ENCODE results near the gene MMP24.
A peak's percentile ranks its signal among the peaks of the same experiment; 100 is the strongest.

The MMP24 gene

DNA sequence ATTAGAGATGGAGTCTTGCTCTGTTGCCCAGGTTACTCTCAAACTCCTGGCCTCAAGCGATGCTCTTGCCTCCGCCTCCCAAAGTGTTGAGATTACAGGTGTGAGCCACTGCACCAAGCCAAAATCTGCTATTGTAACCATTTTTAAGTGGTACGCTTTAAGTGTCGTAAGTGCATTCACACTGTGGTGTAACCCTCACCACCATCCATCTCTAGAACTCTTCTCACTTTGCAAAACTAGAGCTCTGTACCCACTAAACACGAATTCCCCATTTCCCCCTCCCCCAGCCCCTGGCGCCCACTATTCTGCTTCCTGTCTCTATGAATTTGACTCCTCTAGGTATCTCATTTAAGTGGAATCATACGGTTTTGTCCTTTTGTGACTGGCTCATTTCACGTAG, 68.6 kb downstream of the MMP24 start:
- DNase-seq = no peak

DNA sequence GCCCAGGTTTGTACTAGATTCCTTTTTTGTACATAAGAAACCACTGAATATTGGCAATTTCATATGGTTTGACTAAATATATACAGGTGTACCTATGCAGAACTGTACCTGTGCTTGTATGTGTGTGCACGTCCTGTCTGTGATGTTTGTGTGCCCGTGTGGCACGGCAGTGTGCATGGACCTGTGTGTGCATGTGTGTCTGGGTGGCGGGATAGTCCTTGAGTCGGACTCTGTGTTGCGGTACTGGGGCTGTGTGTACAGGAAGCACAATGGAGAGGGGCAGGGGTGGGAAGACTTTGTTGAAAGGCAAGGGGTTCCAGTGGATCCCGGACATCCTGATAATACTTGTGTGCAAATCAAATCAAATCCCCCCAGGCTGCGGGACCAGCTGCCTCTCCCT, 69.2 kb downstream of the MMP24 start:
- DNase-seq = no peak

DNA sequence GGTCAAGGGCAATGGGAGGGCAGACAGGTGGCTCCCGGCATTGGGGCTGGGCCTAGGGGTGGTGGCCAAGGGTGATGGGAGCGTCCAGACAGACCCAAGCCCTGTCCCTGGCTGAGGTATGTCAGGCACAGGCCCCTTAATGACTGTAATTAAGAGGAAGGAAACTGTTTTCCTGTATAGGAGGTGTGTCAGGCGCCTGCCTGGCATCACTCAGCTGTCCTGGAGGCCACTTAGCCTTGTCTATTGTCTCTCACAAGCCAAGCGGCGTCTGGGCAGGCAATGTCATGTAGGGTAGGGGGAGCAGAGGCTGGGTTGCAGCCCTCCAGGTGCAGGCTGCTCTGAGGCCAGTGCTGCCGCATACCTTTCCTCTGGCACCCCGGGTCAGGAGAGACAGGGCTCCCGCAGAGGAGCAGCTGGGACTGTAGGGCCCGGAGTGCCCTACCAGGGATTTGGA, 69.6 kb downstream of the MMP24 start:
- DNase-seq = no peak

DNA sequence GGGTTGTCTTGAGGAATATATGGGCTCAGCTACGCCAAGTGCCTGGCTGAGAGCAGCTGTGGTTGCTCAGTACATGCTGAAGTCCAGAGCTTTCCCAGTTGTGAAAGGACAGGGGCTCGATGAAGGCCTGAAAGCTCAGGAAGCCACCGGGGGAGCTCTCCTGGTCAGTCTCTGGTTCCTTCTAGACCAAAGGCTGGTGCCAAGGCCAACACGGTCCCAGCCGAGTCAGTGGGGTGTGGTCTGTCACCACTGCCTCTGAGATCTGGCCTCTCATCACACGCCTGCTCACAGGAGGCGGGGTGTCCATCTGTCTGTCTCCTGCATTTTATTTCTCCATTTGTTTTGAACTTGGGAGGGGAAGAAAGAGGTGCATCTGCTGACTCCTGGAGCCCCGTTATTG, 70.7 kb downstream of the MMP24 start:
- DNase-seq = no peak

DNA sequence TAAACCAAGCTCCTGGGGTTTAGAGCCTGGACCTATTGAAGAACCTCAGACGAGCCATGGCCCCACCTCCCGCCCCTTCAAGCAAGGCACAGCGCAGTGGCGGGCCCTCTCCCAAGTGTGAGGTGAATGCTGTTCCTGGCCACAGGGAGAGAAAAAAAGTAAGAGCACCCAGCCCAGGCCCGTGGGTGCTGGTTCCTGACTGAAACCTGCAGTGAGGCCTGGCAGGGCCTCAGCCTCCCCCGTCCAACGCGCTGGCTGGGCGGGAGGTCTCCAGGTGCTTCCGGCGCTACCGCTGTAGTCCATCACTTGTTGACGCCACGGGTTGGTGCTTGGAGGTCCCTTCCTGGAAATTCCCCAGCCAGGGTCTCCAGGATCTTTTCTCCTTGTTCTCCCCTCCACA, 71.2 kb downstream of the MMP24 start:
- DNase-seq = no peak

DNA sequence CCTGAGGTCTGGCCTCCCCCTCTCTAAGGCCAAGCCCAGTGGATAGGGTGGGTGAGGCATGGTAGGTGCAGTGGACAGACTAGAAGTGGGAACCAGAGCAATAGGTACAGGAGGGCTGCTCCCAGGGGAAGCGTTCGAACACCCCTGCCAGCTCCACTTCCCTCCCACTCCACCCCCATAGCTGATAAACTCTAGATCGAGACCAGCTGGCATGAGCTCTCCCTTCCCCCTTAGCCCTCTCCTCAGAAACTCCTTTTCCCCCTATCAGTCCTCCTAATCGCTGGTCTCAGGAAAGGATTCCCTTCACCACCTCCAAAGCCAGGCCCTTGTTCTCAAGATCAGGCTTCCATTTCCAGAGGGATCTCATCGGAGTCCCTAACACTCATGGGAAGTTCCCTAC, 71.8 kb downstream of the MMP24 start:
- no peak for DNase-seq

DNA sequence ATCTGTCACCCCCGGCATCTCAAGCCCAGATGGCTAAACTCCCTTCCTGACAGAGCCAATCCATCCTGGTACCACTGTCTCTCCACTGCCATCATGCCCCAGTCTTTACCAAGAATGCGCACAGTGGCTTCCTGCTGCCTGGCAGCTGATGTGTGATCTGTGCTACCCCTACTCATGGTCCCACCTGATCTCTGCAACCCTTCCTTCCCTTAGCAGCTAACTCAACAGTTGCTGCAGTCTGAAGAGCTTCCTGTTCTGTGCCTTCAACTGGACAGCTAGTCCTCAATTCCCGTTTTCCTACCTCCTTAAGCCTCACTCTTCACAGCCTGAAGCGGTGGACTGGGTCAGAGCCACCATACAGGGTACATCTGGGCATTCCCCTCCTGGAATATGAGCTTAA, 73.3 kb downstream of the MMP24 start:
- no peak for DNase-seq

DNA sequence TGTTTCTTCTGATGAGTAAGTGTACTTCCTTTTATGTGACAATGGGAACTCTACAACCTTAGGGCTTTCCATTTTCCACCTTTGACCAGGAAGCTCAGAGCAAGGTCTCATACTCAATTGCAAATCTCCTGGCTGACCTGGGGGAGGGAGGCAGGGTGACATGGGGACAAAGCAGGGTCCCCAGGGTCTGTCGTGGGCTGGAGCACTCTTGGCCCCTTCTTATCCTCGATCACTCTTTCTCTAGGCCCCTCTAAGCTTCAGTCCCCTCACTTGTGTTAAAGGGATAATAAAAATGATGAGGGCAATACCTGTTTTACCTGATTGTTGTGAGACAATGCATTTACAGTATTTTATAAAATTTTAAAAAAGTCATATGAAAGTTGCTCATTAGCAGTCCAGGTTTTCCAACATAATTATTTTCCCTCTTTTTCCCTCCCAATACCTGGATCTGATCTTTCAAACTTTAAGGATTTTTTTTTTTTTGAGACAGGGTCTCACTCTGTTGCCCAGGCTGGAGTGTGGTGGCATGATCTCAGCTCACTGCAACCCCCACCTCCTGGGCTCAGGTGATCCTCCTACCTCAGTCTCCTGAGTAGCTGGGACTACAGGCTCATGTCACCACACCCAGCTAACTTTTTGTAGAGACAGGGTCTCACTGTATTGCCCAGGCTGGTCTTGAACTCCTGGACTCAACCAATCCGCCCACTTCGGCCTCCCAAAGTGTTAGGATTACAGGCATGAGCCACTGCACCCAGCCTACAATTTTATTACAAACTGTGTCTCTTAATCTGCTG, 74.2 kb downstream of the MMP24 start:
- no peak for DNase-seq

DNA sequence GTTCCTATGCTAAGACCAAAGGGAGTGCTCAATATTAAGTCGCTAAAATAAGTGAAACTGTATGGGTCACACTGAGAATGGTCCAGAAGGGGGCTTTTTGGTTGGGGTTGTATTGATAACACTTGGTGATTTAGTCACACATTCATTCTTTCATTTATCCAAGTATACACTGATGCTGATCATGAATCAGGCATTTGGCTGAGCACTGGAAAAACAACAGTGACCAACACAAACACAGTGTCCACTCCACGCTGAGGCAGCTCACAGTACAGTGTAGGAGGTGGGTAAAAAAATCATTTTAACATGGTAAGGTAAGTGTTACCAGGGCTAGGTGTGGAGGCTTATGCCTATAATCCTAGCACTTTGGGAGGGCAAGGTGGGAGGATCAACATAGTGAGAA, 74.9 kb downstream of the MMP24 start:
- DNase-seq = no peak

DNA sequence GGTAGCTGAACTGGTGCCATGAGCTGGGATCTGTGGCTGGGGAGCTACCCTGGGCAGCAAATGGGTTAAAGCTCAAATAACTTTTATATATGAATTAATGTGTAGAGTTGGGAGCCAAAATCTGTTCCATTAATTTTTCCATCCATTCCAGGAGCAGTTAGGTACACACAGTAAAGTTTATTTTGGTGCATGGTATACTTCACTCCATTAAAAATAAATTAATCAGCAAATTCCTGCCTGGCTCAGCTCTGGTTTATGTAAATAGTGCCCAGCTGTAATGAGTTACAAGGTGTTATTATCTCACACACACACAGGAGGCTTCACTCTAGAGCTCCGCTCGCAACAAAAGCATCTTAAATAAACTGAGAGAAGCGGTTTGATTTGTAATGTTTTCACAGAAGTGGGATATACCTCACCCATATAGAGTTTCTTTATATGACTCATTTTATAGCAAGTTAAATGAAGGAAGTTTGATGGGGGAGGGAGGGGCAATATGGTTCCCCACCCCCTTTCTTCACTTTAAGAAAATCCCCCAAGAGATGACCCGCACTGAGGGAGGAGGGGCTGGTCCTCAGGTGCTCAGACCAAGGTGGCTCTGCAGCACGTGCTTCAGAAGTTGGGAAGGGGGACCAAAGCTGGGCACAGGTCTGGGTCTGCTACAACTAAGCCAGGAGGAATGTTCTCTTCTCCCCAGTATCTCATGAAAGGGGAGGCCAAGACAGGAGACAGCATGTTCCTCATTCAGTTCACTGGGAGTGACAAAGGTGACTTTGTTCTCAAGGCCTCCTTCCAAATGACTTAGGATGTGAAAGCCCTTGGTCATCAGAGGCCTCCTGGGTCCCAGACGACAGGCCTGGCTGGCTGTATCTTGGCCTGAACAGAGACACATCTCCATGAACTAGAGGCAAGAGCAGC, 76.2 kb downstream of the MMP24 start:
- DNase-seq = no peak

DNA sequence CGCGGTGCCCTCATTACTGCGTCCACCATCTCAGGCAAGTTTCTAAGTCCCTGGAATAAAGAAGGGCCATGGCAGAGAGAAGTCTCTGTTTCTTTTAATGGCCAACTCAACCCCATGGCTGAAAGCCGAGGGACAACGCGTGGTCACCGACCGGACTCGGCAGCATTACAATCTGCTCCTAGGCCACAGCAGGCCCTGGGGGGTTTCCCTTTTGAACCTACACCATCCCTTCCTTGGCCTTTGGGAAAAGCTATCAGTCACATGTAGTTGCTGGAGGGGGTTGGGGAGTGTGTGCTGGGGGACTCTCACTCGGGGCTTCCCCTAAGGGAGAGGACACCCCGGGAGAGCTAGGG, 76.9 kb downstream of the MMP24 start:
- no peak for DNase-seq

DNA sequence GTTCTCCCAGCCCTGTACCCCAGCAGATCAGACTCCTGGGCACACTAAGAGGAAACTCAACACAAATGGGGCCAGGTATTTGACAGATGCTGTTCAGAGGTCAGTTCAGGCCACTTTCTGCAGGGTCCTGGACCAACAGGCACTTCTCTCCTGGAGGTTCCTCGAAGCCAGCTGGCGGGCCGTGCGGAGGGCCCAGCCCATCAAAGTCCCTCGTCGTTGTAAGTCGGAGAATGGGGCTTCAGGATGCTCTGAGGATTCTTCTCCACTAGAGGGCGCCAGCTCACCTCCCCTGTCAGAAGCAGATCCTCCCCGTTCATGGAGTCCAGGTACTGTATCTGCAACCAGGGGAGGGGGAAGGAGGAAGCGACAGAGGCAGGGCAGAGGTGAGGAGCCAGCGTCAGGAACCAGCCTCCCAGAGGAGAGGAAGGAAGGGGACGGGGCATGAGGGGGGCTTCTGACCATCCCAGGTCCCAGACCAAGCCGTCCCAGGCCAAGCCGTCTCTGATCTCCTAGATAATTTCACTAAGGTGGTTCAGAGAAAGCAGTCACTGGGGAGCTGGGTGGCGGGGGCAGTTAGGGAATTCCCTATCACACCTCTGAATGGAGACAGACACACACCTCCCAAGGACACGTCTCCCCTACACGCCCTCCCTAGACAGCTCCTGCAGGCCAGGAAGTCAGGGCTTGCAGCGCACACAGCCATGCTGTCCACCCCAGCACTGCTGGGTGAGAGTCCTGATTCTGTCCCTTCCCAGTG, 77.4 kb downstream of the MMP24 start:
- peak; percentile 90 for DNase-seq

DNA sequence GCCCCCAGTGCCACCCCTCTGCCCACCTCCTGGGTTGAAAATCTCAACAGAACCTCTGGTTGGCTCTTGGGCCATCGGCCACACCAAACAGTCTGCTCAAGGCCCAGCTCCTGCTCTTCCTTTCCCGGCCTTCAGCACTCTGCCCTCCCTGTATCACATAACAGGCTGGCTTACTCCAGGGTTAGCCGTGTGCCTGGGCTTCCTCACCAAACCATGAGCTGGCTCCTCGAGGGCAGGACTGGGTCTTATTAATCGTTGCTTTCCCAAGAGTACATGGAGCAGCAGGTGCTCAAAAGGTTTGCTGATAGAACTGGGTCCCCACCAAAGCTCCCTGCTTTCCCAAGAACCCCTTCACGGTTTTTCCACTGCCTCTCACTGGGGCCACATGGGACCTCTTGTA, 78.5 kb downstream of the MMP24 start:
- no peak for DNase-seq

DNA sequence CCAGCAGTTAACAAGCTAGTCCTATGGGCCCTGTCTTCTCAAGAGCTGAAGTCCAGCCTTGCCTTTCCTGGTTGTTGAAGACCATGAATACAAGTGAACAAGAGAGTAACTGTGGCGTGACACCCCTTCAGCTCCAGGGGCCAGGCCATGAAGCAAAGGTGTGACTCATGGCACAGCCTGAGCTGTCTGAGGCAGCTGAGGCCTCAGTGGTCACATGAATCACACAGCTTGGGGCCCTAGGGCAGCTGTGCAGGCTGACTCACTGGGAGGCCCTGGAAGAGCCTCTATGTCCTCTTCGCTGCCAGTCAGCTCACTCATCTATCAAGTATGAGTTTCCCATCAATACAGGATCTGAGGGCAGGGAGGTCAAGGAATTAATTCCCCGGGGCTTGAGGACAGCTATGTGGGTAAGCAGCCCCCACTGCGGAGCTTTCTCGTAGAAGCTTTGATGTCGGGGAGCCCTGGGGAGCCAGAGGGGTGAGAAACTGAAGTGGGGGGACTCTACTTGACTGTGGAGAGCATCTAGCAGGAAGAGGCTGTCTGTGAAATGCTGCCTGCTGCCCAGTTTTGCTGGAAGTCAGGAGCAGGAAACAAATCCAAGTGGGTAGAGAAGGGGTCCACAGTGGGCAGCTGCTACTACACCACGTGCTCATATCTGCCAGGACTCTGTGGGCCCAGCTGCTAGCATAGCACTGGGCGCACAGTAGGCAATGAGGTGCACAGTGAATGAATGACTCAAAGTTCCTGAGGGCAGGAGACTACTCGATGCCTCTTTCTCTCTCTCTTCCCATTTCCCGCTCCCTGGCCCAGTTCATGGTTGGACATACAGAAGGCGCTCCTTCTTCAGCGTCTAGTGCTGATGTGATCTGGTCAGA, 79.4 kb downstream of the MMP24 start:
- peak; percentile 88 for DNase-seq

DNA sequence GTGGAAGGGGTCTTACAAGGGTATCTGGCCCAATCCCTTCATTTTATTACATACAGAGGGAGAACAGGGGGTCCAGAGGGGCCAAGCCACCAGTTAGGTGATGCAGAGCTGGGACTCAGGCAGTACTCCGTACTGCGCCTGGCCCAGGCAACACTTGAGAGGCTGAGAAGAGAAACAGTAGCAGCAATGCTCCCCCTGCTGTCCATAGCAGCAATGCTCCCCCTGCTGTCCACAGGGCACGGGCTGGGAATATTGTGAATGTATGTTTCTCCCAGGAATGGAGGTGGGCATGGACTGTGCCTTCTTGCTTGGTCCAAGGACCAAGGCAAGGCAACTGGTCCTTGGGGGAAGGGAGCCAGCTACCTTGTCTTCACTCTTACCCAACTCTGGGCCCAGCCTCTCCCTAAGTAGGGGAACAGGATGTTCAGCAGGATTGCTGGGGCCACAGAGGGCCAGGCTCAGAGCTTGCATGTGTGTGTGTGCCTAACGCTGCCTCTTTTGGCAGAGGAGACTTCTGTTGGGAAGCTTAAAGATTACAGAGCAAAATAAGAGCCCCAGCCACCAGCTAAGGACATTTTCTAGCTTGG, 80.5 kb downstream of the MMP24 start:
- DNase-seq = peak; percentile 69

DNA sequence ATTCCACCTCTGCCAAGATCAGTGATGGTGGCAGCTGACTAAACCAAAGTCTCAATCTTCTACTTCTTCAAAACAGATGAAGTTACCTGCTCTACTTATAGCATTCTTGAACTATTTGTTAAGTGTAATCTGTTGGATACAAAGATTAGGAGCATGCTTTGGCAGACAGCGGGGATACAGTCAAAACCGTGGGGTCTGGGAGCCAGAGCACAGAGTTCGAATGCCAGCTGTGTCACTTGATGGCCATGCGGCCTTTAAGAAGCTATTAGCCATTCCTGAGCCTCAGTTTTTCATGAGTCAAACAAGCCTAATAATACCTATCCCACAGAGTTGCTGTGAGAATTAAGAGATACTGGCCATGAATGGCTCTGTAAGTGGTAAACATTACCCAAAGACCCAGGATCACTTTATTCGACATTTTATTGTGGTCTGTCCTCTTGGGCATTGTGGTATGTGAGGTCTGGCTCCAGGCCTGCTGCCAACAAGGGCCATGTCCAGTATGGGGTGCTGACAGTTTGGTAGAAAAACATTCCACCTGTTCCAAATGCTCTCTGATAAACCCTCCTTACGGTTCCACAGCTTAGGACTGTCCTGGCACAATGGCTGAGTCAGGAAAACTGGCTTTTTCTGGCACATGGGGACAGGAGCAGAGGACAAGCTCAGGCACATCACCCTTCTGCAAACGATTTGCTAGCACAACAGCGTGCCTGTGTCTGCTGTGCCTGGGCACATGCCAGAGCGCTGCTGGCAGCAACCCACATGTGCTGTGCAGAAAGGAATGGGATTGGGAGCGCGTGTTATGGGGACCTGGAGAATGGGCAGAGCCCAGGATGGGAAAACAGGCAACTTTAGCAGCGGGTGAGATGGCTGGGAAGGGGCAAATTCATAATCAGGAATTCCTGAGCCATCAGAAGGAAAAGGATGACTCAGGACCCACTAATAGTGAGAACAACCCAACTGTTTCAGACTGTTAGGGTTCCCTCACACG, 81.5 kb downstream of the MMP24 start:
- DNase-seq = no peak

DNA sequence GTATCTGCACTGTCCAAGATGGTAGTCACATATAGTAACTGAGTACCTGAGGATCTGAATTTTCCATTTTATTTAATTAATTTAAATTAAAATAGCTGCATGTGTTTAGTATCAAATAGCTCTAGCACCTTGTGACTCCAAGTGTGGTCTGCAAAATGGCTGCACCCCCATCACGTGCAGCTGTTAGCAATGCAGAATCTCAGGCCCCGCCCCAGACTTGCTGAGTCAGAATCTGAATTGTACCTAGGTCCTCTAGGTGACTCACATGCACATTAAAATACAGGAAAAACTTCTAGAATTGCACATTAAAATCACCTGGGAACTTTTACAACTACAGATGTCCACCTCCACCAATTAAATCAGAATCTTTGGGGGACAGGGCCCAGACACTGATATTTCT, 84.9 kb downstream of the MMP24 start:
- DNase-seq = peak; percentile 81

DNA sequence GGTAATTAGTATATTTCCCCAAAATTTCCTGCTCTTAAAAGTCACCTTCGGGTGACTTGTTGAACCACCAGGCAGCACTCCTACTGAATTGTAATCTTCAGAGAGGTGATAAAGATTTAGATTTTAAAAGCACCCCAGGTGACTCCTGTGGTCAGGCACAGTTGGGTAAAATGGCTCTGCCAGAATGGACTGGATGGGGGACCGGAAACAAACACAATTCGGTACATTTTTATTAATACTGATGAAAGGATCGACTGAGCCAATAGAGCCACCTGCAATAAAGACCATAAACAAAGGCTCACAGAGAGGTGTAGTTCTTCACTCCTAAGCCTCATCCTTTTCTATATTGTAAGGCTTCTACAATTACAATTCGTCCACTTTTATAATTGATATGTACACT, 85.3 kb downstream of the MMP24 start:
- DNase-seq = no peak

DNA sequence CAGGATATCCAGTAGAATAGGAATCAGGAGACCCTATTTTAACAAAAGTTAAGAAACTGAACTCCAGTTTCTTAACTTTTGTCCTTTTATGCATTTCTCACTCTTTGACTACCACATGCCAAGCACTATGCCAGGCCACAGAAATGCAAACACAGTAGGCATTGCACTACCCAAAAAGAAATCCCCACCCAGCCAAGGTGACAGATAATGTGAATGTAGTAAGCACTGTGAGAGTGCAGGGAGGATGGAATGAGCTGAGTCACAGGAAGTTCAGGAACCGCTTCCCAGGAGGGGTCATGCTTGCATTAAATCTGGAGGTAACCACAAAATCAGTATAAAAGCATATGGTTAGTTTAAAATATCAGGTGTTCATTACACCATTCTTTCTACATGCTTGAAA, 85.8 kb downstream of the MMP24 start:
- peak; percentile 50 for DNase-seq

DNA sequence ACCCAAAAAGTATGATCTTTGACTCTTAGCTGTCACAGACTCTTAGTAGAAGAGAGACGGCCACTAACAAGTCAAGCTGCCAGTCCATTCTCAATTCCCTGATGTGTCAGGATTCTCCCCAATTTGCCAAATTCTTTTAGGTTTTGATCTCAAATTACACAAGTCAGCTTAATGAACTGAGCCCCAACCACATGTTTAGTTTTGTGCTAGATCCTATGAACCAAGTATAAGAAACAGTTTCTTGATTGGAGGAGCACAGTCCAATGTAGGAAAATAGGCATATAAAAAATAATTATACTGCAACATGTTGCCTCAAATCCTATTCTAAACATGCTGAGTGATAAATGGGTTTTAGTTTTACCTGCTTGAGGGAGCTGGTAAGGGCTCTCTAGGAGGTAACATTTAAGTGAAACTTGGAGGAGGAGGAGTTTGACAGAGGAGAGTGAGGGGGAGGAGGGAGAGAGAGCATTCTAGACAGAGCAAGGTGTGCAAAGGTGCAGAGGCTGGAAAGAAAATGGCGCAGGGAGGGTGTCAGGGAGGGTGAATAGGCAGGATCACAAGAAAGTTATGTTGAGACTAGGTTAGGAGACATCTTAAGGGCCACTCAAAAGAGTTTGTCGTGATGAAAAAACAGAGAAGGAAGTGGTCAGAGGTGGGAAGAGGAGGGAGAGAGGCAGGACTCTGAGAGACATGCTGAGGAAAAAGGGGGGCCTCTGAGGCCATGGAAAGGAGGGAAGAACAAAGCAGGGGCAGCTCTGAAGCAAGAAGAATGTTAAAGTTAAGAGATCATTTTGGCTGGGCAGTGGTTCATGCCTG, 88.5 kb downstream of the MMP24 start:
- DNase-seq = no peak

All from activated CD8-positive, alpha-beta memory T cell treated with anti-CD3 and anti-CD28 coated beads, Interleukin-2, amount 50 U/mL, for 48 hours (primary cell).